Fibroblast of lung (primary cell): ENCODE data around the gene PBX1.

Experiments used
- EZH2 ChIP-seq: IDR thresholded peaks from 2 replicates; pipeline ENCODE4 v1.5.1; 2012; ENCODE audit warnings: low read length, control low read depth, mild to moderate bottlenecking; ENCODE audit errors: missing control alignments
- TF ChIP-seq, protein P1 (sequence below), 2 donors: IDR thresholded peaks in 1 of 2; conservative IDR thresholded peaks in 1 of 2; 1 replicate in 1 of 2; 2 replicates in 1 of 2; pipeline ENCODE4 v1.5.1; 2011 to 2012; ENCODE audit warnings: low read length in 2 of 2, control low read depth in 1 of 2, inconsistent platforms in 1 of 2, low read depth in 1 of 2, mild to moderate bottlenecking in 1 of 2

DNA sequence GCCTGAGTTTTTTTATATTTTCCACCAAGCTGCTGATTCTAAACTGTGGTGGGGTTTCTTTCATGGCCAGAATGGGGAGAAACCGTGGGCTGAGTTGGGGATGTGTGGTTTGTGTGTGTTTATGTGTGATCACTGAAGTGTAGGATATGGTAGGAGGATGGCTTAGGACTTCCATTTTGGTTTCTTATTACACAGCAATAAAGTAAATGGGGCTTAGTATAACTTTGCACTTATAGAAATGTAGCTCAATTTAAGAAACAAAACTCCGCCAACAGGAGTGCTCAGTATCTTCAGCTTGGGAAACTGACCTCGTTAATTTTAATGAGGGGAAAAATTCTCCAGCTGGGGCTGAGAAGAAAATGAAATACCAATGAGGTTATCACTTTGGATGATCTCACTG is 77.8 kb downstream of the PBX1 start:
- TF ChIP-seq, protein P1, sequence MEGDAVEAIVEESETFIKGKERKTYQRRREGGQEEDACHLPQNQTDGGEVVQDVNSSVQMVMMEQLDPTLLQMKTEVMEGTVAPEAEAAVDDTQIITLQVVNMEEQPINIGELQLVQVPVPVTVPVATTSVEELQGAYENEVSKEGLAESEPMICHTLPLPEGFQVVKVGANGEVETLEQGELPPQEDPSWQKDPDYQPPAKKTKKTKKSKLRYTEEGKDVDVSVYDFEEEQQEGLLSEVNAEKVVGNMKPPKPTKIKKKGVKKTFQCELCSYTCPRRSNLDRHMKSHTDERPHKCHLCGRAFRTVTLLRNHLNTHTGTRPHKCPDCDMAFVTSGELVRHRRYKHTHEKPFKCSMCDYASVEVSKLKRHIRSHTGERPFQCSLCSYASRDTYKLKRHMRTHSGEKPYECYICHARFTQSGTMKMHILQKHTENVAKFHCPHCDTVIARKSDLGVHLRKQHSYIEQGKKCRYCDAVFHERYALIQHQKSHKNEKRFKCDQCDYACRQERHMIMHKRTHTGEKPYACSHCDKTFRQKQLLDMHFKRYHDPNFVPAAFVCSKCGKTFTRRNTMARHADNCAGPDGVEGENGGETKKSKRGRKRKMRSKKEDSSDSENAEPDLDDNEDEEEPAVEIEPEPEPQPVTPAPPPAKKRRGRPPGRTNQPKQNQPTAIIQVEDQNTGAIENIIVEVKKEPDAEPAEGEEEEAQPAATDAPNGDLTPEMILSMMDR (conservative IDR thresholded peaks at IDR 0.05 in 1 of 2, IDR thresholded peaks at IDR 0.05 in 1 of 2; ENCODE audit: low read depth in 1 of 2, low read length in 2 of 2) = no peak
- no peak for TF ChIP-seq EZH2
